Psoas muscle (tissue), 8 donors: ENCODE results near the gene RFXAP. TPM values are rescaled to one million over a fixed set of nuclear protein-coding genes. Genes with fewer than 3 reads are reported as not detected.
A peak's percentile ranks its signal among the peaks of the same experiment; 100 is the strongest.

Experiments used
- ATAC-seq, 4 donors: fragments of 200-7000 bp; cut with Tn5 transposase; one replicate each; pipeline ENCODE4 v1.9.1; 2020; ENCODE audit warnings: moderate library complexity in 3 of 4, mild to moderate bottlenecking in 2 of 4
- DNase-seq, 2 donors: peaks; one replicate each; pipeline ENCODE4 v3.0.0-alpha.2; 2020
- H3K27ac ChIP-seq: fragments of 200-600 bp; one replicate; pipeline ENCODE4 v1.8.0; 2022
- H3K27me3 ChIP-seq, 3 donors: fragments of 200-600 bp in 1 of 3; one replicate each; pipeline versions ENCODE4 v1.6.1 to v1.8.0; 2013 to 2022; ENCODE audit warnings: low read length in 2 of 3, mild to moderate bottlenecking in 2 of 3, moderate library complexity in 1 of 3; ENCODE audit not compliant: insufficient read depth in 3 of 3
- H3K36me3 ChIP-seq, 2 donors: fragments of 200-600 bp in 1 of 2; one replicate each; pipeline versions ENCODE4 v1.6.1 to v1.8.0; 2013 to 2022; ENCODE audit warnings: low read depth in 1 of 2, mild to moderate bottlenecking in 1 of 2, moderate library complexity in 1 of 2; ENCODE audit not compliant: insufficient read depth in 1 of 2
- H3K4me1 ChIP-seq: fragments of 200-600 bp; one replicate; pipeline ENCODE4 v1.8.0; 2022
- H3K4me3 ChIP-seq: fragments of 200-600 bp; one replicate; pipeline ENCODE4 v1.8.0; 2022; ENCODE audit warnings: mild to moderate bottlenecking
- H3K9me3 ChIP-seq: fragments of 200-600 bp; one replicate; pipeline ENCODE4 v1.8.0; 2022
- WGBS, 3 donors: extraction: QIAGEN DNeasy Blood & Tissue Kit; methylation state at CpG; one replicate each; pipeline versions ENCODE4 v1.1.6 to v1.1.7; 2013; 5-methylcytosine and 5-hydroxymethylcytosine counted together
- intact Hi-C, 2 donors: fragments of 100-400 bp; cut with DNase I; formaldehyde crosslinking; loops; one replicate each; pipeline versions ENCODE4 v1.11.0 to v1.14.2; 2022
- polyA plus RNA-seq, 3 donors: library from polyadenylated mRNA; stranded (reverse); fragments of 200-250 nt; gene quantifications; one replicate each; pipeline ENCODE4 v1.2.3, GENCODE V29; 2013
- total RNA-seq, 4 donors: library from RNA; stranded (reverse); fragmentation: NEBNext Ultra II Directional in 2 of 4; extraction: Animal tissue kit (Norgen Biotek cat#: 25700) in 2 of 4; gene quantifications; one replicate each; pipeline versions ENCODE4 v1.2.1 to v1.2.4, GENCODE V29; 2021 to 2023
- TF ChIP-seq, protein P1 (sequence below): fragments of 200-600 bp; IDR thresholded peaks from one replicate; pipeline ENCODE4 v1.8.0; 2022; ENCODE audit warnings: antibody characterized with exemption
- donor health status: healthy with polysubstance abuse.
- donor health status: DM: no; HTN: no; CAD: no; lungs with moderate emphysema.
- donor health status: Bipolar disorder and iron deficiency.
- donor health status: healthy.
- donor health status: DM: yes; HTN: yes; CAD: no.
- donor health status: DM: no; HTN: no; CAD: no.
- donor health status: DM: no; HTN: no; CAD: no.
- donor health status: DM: yes; HTN: yes; CAD: no.

The RFXAP gene
- total and polyA plus RNA-seq, 7 donors = 1.2 to 4.1 (median 1.7) TPM

DNA sequence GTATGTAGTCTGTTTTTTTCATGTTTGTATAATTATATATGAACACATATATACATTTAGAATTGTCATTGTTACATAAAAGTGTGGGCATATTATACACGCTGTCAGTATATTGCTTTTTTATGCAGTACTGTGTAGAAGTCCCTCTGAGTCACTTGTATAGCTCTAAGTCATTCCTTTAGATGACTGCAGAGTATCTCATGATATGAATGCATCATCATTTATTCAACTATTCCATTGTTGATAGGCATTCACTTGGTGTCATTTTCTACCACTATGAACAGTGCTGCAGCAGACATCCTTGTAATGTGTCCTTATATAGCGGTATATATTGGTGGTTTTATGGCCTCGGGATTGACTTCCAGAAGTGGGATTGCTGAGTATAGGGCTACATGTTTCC, 15.3 kb downstream of the RFXAP start:
- H3K36me3 ChIP-seq = peaks cover 0 to 8% of the 10 kb centered on the region in 2 donors
- TF ChIP-seq, protein P1, sequence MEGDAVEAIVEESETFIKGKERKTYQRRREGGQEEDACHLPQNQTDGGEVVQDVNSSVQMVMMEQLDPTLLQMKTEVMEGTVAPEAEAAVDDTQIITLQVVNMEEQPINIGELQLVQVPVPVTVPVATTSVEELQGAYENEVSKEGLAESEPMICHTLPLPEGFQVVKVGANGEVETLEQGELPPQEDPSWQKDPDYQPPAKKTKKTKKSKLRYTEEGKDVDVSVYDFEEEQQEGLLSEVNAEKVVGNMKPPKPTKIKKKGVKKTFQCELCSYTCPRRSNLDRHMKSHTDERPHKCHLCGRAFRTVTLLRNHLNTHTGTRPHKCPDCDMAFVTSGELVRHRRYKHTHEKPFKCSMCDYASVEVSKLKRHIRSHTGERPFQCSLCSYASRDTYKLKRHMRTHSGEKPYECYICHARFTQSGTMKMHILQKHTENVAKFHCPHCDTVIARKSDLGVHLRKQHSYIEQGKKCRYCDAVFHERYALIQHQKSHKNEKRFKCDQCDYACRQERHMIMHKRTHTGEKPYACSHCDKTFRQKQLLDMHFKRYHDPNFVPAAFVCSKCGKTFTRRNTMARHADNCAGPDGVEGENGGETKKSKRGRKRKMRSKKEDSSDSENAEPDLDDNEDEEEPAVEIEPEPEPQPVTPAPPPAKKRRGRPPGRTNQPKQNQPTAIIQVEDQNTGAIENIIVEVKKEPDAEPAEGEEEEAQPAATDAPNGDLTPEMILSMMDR = no peak
- peaks cover 10% of the 10 kb centered on the region for H3K4me1 ChIP-seq
- no peak overlapping the region for H3K27ac ChIP-seq
- H3K27me3 ChIP-seq = no peaks in the 10 kb centered on the region
- DNase-seq (no peak), ATAC-seq (no peak)
- 96 to 97% (median 96%) methylated on average over 3 of the region's 3 CpGs for WGBS, 3 donors
- intact Hi-C loops = no loop called here
- no peak overlapping the region for H3K4me3 ChIP-seq
- no peaks in the 10 kb centered on the region for H3K9me3 ChIP-seq

GRCh38 chr13:36837354-36838092, 18.5 kb downstream of the RFXAP start:
- TF ChIP-seq, protein P1 = no peak
- Histone ChIP-seq H3K27ac (peak overlapping the region; percentile 5), H3K9me3 (no peaks in the 10 kb centered on the region), H3K4me3 (no peak overlapping the region), H3K4me1 (peaks cover 10% of the 10 kb centered on the region), H3K27me3 (no peaks in the 10 kb centered on the region), H3K36me3 (no peaks in the 10 kb centered on the region)
- ATAC-seq = peak; percentile 49 to 82 (median 68)
- intact Hi-C loops = no loop called here
- DNase-seq = no peak
- WGBS, 3 donors = 31 to 41% (median 40%) methylated on average over 4 of the region's 4 CpGs

DNA sequence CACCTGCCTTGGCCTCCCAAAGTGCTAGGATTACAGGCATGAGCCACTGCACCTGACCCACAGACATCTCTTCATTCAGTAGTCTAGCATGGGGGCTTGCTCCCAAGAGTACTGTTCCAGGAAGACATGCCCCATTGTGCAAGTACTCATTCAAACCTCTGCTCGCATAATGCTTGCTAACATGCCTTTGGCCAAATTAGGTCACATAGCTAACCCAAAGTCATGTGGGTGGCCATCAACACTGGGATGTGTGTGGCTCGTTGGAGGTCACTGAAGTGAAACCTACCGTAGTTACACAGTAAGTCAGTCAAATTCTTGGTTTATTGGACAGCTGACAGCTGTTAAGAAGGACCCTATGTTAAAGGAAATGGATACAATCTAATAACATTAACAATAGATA, 20.3 kb downstream of the RFXAP start:
- Histone ChIP-seq H3K4me1 (peaks cover 10% of the 10 kb centered on the region), H3K27me3 (no peaks in the 10 kb centered on the region), H3K36me3 (peaks cover 0 to 5% of the 10 kb centered on the region in 2 donors), H3K4me3 (no peak overlapping the region), H3K9me3 (no peaks in the 10 kb centered on the region), H3K27ac (no peak overlapping the region)
- ATAC-seq (no peak), DNase-seq (no peak)
- TF ChIP-seq, protein P1 = no peak
- WGBS, 3 donors = 81 to 84% (median 83%) methylated on average over 3 of the region's 3 CpGs
- intact Hi-C loops = no loop called here

GRCh38 chr13:36839981-36840380, 21.0 kb downstream of the RFXAP start:
- H3K36me3 ChIP-seq = peaks cover 0 to 5% of the 10 kb centered on the region in 2 donors
- no peak overlapping the region for H3K4me3 ChIP-seq
- TF ChIP-seq, protein P1 = no peak
- DNase-seq = no peak
- no peaks in the 10 kb centered on the region for H3K9me3 ChIP-seq
- no peak overlapping the region for H3K27ac ChIP-seq
- no peak for ATAC-seq
- intact Hi-C loops = no loop called here
- peaks cover 10% of the 10 kb centered on the region for H3K4me1 ChIP-seq
- 78 to 90% (median 87%) methylated on average over 12 of the region's 12 CpGs for WGBS, 3 donors
- no peaks in the 10 kb centered on the region for H3K27me3 ChIP-seq
